Measurements from ENCODE around the gene GABRB1. TPM values are rescaled to one million over a fixed set of nuclear protein-coding genes. Genes with fewer than 3 reads are reported as not detected.

GABRB1 gene
- total RNA-seq, 1 experiment from 2014 or later, result not detected

DNA sequence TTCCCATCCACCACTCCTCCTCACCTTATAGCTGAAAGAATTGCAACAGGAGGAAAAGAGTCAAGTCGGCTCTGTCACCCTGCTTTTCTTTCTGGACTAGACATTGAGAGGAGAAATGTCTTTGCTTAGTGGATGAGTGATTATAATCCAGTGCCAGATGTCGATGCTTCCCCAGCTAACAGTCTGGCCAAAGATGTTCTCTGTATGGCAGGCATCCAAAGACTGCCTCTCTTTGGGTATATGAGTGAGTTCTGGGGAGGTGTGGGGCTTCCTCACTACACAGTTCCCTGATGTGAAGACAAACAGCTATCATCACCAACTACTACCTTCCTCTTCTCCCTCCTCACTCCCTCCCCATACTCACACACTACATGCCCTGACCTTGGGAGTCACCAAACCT, 341.2 kb downstream of the GABRB1 start:
- no peak overlapping the region for H3K9ac ChIP-seq (ENCODE audit: low read length)
- no peaks in the 10 kb centered on the region for H3K4me1 ChIP-seq (ENCODE audit: control insufficient read depth in 1 of 2, insufficient read depth in 2 of 2, low read length in 2 of 2)
- CTCF ChIA-PET, result no interaction called here
- no TSS peak for BruUV-seq (replicated peaks)
- POLR2A ChIA-PET, result no interaction called here
- no peaks in the 10 kb centered on the region for H3K36me3 ChIP-seq (ENCODE audit: control insufficient read depth in 1 of 2, insufficient read depth in 2 of 2, low read length in 2 of 2)
- ATAC-seq, result no peak
- no peaks in the 10 kb centered on the region for H4K20me1 ChIP-seq (ENCODE audit: insufficient read depth)
- intact Hi-C loops (cut with micrococcal nuclease), result no loop called here
- TF ChIP-seq JUND (IDR thresholded peaks at IDR 0.05), result no peak
- no peak for TF ChIP-seq REST (IDR thresholded peaks at IDR 0.05; ENCODE audit: low read depth)
- TF ChIP-seq EZH2 (IDR thresholded peaks at IDR 0.05), result no peak
- peaks cover 9% of the 10 kb centered on the region; the same call in 1 of the 2 replicates for H3K27me3 ChIP-seq (ENCODE audit: insufficient read depth, low read length)
- H3K4me2 ChIP-seq (ENCODE audit: low read length), result no peak overlapping the region
- no peaks in the 10 kb centered on the region for H3K9me2 ChIP-seq (ENCODE audit: insufficient read depth)
- no peak for DNase-seq (ENCODE audit: low read depth, low spot score)
- no peaks in the 10 kb centered on the region for H3K9me3 ChIP-seq (ENCODE audit: control insufficient read depth in 1 of 2, insufficient read depth in 1 of 2, low read depth in 1 of 2, low read length in 2 of 2)
- H3K4me3 ChIP-seq (replicated peaks in 1 of 2; ENCODE audit: low read depth in 1 of 2, low read length in 2 of 2), result no peak overlapping the region
- RAD21 ChIA-PET (ENCODE audit: low non-redundant PET in 1 of 2, low total read pairs in 2 of 2, uncharacterized antibody in 2 of 2, unreplicated experiment in 2 of 2), result no interaction called here
- H3K27ac ChIP-seq (ENCODE audit: low read depth, low read length), result no peak overlapping the region
- no peaks in the 10 kb centered on the region for H3K79me2 ChIP-seq (ENCODE audit: insufficient read depth, low read length)
- H2AFZ ChIP-seq (ENCODE audit: low read depth, low read length, poor library complexity, severe bottlenecking), result no peak overlapping the region

- Histone ChIP-seq H3K27ac (ENCODE audit: low read depth, low read length) (no peak overlapping the region), H3K36me3 (ENCODE audit: control insufficient read depth in 1 of 2, insufficient read depth in 2 of 2, low read length in 2 of 2) (no peaks in the 10 kb centered on the region), H3K9me2 (ENCODE audit: insufficient read depth) (no peaks in the 10 kb centered on the region), H3K4me2 (ENCODE audit: low read length) (no peak overlapping the region), H3K79me2 (ENCODE audit: insufficient read depth, low read length) (no peaks in the 10 kb centered on the region), H2AFZ (ENCODE audit: low read depth, low read length, poor library complexity, severe bottlenecking) (no peak overlapping the region), H3K9me3 (ENCODE audit: control insufficient read depth in 1 of 2, insufficient read depth in 1 of 2, low read depth in 1 of 2, low read length in 2 of 2) (no peaks in the 10 kb centered on the region), H3K27me3 (ENCODE audit: insufficient read depth, low read length) (peaks cover 6% of the 10 kb centered on the region; the same call in 1 of the 2 replicates), H3K4me1 (ENCODE audit: control insufficient read depth in 1 of 2, insufficient read depth in 2 of 2, low read length in 2 of 2) (no peaks in the 10 kb centered on the region), H3K4me3 (replicated peaks in 1 of 2; ENCODE audit: low read depth in 1 of 2, low read length in 2 of 2) (no peak overlapping the region), H3K9ac (ENCODE audit: low read length) (no peak overlapping the region), H4K20me1 (ENCODE audit: insufficient read depth) (no peaks in the 10 kb centered on the region)
- intact Hi-C loops (cut with micrococcal nuclease), result no loop called here
- no TSS peak for BruUV-seq (replicated peaks)
- ChIA-PET CTCF (no interaction called here), RAD21 (ENCODE audit: low non-redundant PET in 1 of 2, low total read pairs in 2 of 2, uncharacterized antibody in 2 of 2, unreplicated experiment in 2 of 2) (no interaction called here), POLR2A (no interaction called here)
- no peak for ATAC-seq
- DNase-seq (ENCODE audit: low read depth, low spot score), result no peak
- TF ChIP-seq ZNF274 (IDR thresholded peaks at IDR 0.05; ENCODE audit: low read depth, low read length), result no peak
- no peak for TF ChIP-seq POLR2AphosphoS5 (IDR thresholded peaks at IDR 0.05; ENCODE audit: low read depth, low read length)
- no peak for TF ChIP-seq ATF3 (IDR thresholded peaks at IDR 0.05)
- no peak for TF ChIP-seq SIN3A (IDR thresholded peaks at IDR 0.05; ENCODE audit: low read depth)
- TF ChIP-seq, protein P1, sequence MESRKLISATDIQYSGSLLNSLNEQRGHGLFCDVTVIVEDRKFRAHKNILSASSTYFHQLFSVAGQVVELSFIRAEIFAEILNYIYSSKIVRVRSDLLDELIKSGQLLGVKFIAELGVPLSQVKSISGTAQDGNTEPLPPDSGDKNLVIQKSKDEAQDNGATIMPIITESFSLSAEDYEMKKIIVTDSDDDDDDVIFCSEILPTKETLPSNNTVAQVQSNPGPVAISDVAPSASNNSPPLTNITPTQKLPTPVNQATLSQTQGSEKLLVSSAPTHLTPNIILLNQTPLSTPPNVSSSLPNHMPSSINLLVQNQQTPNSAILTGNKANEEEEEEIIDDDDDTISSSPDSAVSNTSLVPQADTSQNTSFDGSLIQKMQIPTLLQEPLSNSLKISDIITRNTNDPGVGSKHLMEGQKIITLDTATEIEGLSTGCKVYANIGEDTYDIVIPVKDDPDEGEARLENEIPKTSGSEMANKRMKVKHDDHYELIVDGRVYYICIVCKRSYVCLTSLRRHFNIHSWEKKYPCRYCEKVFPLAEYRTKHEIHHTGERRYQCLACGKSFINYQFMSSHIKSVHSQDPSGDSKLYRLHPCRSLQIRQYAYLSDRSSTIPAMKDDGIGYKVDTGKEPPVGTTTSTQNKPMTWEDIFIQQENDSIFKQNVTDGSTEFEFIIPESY (IDR thresholded peaks at IDR 0.05; ENCODE audit: extremely low read depth, insufficient replicate concordance, low read length), result no peak
- no peak for TF ChIP-seq CBX3 (IDR thresholded peaks at IDR 0.05; ENCODE audit: low read depth)
- TF ChIP-seq TCF7L2 (IDR thresholded peaks at IDR 0.05; ENCODE audit: borderline replicate concordance, extremely low read depth, insufficient read depth, insufficient read length), result no peak
- TF ChIP-seq SP1 (IDR thresholded peaks at IDR 0.05; ENCODE audit: low read depth), result no peak
- no peak for TF ChIP-seq EZH2phosphoT487 (IDR thresholded peaks at IDR 0.05; ENCODE audit: borderline replicate concordance)
- no peak for TF ChIP-seq ZFX (IDR thresholded peaks at IDR 0.05)
- no peak for TF ChIP-seq MAX (IDR thresholded peaks at IDR 0.05)
Measured at GRCh38 chr4:47373174-47373573, 341.8 kb downstream of the GABRB1 start.

Measured in HCT116 (cell line).